CD14-positive monocyte (primary cell): ENCODE measurements around the gene KRT74. TPM values are rescaled to one million over a fixed set of nuclear protein-coding genes. Genes with fewer than 3 reads are reported as not detected.

ENCODE experiments used
- DNase-seq, 3 donors: peaks; one replicate each; pipeline ENCODE4 v3.0.0-alpha.2; 2011 to 2022
- H2AFZ ChIP-seq: 2 replicates; pipeline ENCODE4 v1.6.0; 2012; ENCODE audit warnings: mild to moderate bottlenecking, low read depth, low read length, inconsistent platforms; ENCODE audit not compliant: insufficient read depth, poor library complexity, severe bottlenecking
- H3K27ac ChIP-seq, 2 donors: 1 replicate in 1 of 2; 2 replicates in 1 of 2; pipeline ENCODE4 v1.5.1; 2012 to 2013; ENCODE audit warnings: low read length in 2 of 2, control low read depth in 1 of 2, inconsistent platforms in 1 of 2, low read depth in 1 of 2, mild to moderate bottlenecking in 1 of 2
- H3K27me3 ChIP-seq, 2 donors: one replicate each; pipeline versions ENCODE4 v1.6.0 to v1.6.1; 2011 to 2013; ENCODE audit warnings: low read length in 2 of 2; ENCODE audit not compliant: control insufficient read depth in 2 of 2, insufficient read depth in 2 of 2
- H3K36me3 ChIP-seq, 2 donors: replicated peaks in 1 of 2; 1 replicate in 1 of 2; 2 replicates in 1 of 2; pipeline versions ENCODE4 v1.5.1 to v1.6.1; 2012 to 2013; ENCODE audit warnings: low read length in 2 of 2, control low read depth in 1 of 2, inconsistent platforms in 1 of 2, mild to moderate bottlenecking in 1 of 2; ENCODE audit not compliant: insufficient read depth in 2 of 2, control insufficient read depth in 1 of 2
- H3K4me1 ChIP-seq, 2 donors: 1 replicate in 1 of 2; 2 replicates in 1 of 2; pipeline versions ENCODE4 v1.5.1 to v1.6.1; 2012 to 2013; ENCODE audit warnings: low read length in 2 of 2, control low read depth in 1 of 2, inconsistent platforms in 1 of 2, mild to moderate bottlenecking in 1 of 2, moderate library complexity in 1 of 2; ENCODE audit not compliant: insufficient read depth in 2 of 2, control insufficient read depth in 1 of 2
- H3K4me2 ChIP-seq: replicated peaks from 2 replicates; pipeline ENCODE3; 2012; ENCODE audit warnings: low read length, moderate library complexity, mild to moderate bottlenecking; ENCODE audit not compliant: poor library complexity, severe bottlenecking; ENCODE audit errors: extremely low read depth
- H3K4me3 ChIP-seq, 3 experiments: fragments of 200-600 bp in 1 of 3; sonication (generic) in 1 of 3; replicated peaks in 1 of 3; 1 replicate in 2 of 3; 2 replicates in 1 of 3; pipeline ENCODE4 v1.5.1; 2011 to 2013; ENCODE audit warnings: low read length in 3 of 3, mild to moderate bottlenecking in 3 of 3, control low read depth in 2 of 3, low read depth in 2 of 3, inconsistent platforms in 1 of 3, moderate library complexity in 1 of 3
- H3K79me2 ChIP-seq: 2 replicates; pipeline ENCODE4 v1.6.0; 2012; ENCODE audit warnings: mild to moderate bottlenecking, control low read depth, inconsistent platforms, low read length, moderate library complexity; ENCODE audit not compliant: insufficient read depth
- H3K9ac ChIP-seq: 2 replicates; pipeline ENCODE4 v1.6.0; 2017; ENCODE audit warnings: low read length, mild to moderate bottlenecking; ENCODE audit not compliant: insufficient read depth, poor library complexity, severe bottlenecking
- H3K9me3 ChIP-seq, 2 donors: replicated peaks in 1 of 2; 1 replicate in 1 of 2; 2 replicates in 1 of 2; pipeline versions ENCODE4 v1.5.1 to v1.6.1; 2012 to 2013; ENCODE audit warnings: low read length in 2 of 2, control low read depth in 1 of 2; ENCODE audit not compliant: control insufficient read depth in 1 of 2, insufficient read depth in 1 of 2
- H4K20me1 ChIP-seq: 2 replicates; pipeline ENCODE4 v1.6.0; 2012; ENCODE audit warnings: mild to moderate bottlenecking, low read length, control low read depth, moderate library complexity; ENCODE audit not compliant: insufficient read depth
- H3K27ac Mint-ChIP-seq, 7 donors: one replicate each; pipeline ENCODE4 v1.8.0; 2020; ENCODE audit warnings: mild to moderate bottlenecking in 7 of 7, mixed read lengths in 7 of 7, moderate library complexity in 6 of 7, inconsistent platforms in 2 of 7
- H3K27me3 Mint-ChIP-seq, 3 donors: one replicate each; pipeline ENCODE4 v1.8.0; 2021 to 2022; ENCODE audit warnings: low read depth in 3 of 3, mild to moderate bottlenecking in 3 of 3, mixed read lengths in 3 of 3, moderate library complexity in 3 of 3, inconsistent platforms in 1 of 3
- H3K36me3 Mint-ChIP-seq, 2 donors: one replicate each; pipeline ENCODE4 v1.8.0; 2020; ENCODE audit warnings: mixed read lengths in 2 of 2, inconsistent platforms in 1 of 2, mild to moderate bottlenecking in 1 of 2
- H3K4me1 Mint-ChIP-seq: one replicate; pipeline ENCODE4 v1.8.0; 2020; ENCODE audit warnings: mild to moderate bottlenecking, mixed read lengths
- H3K4me3 Mint-ChIP-seq, 2 donors: one replicate each; pipeline ENCODE4 v1.8.0; 2020; ENCODE audit warnings: mild to moderate bottlenecking in 2 of 2, mixed read lengths in 2 of 2, moderate library complexity in 1 of 2
- H3K9me3 Mint-ChIP-seq, 7 donors: one replicate each; pipeline ENCODE4 v1.8.0; 2020 to 2022; ENCODE audit warnings: mixed read lengths in 7 of 7, mild to moderate bottlenecking in 6 of 7, moderate library complexity in 6 of 7, inconsistent platforms in 2 of 7
- CTCF ChIP-seq: fragments of 200-600 bp; IDR thresholded peaks from one replicate; pipeline ENCODE4 v1.8.0; 2022; ENCODE audit warnings: antibody characterized with exemption, mild to moderate bottlenecking
- WGBS: methylation state at CpG from one replicate; pipeline ENCODE4 v1.1.5; 2013; ENCODE audit warnings: missing lambda C conversion rate; ENCODE audit not compliant: insufficient coverage; 5-methylcytosine and 5-hydroxymethylcytosine counted together
- intact Hi-C, 2 donors: fragments of 100-400 bp; cut with micrococcal nuclease; formaldehyde crosslinking; loops; one replicate each; pipeline versions ENCODE4 v1.15.0 to v1.15.1; 2023
- polyA plus RNA-seq, 3 donors: library from polyadenylated mRNA; depleted of rRNA in 1 of 3; unstranded in 2 of 3; stranded (reverse) in 1 of 3; fragments of 300-500 nt in 2 of 3; fragments of >200 nt in 1 of 3; fragmentation: Illumina TruSeq in 2 of 3; gene quantifications; 1 replicate in 2 of 3; 2 replicates in 1 of 3; pipeline ENCODE4 v1.2.3, GENCODE V29; 2012 to 2021

Gene KRT74
- polyA plus RNA-seq, 3 donors, result not detected

- no peaks in the 10 kb centered on the region for H3K9me3 ChIP-seq
- no peak overlapping the region for H3K4me2 ChIP-seq
- H3K27me3 ChIP-seq, result no peaks in the 10 kb centered on the region
- Mint-ChIP-seq H3K27ac (no peak overlapping the region), H3K27me3 (peaks cover 4 to 13% (median 8%) of the 10 kb centered on the region in 3 donors), H3K4me3 (no peak overlapping the region), H3K9me3 (peaks cover 0 to 3% (median 0%) of the 10 kb centered on the region in 7 donors), H3K36me3 (no peaks in the 10 kb centered on the region), H3K4me1 (peaks cover 6% of the 10 kb centered on the region)
- H2AFZ ChIP-seq, result no peak overlapping the region
- H3K79me2 ChIP-seq, result no peaks in the 10 kb centered on the region
- DNase-seq, result no peak
- intact Hi-C loops, result no loop called here
- WGBS, result 100% methylated on average over 2 of the region's 5 CpGs
- H3K36me3 ChIP-seq, result no peaks in the 10 kb centered on the region
- peaks cover 10% of the 10 kb centered on the region in 2 donors for H3K4me1 ChIP-seq
- no peaks in the 10 kb centered on the region for H4K20me1 ChIP-seq
- TF ChIP-seq CTCF, result no peak
- H3K4me3 ChIP-seq, result no peak overlapping the region
- no peak overlapping the region for H3K9ac ChIP-seq
- H3K27ac ChIP-seq, result no peak overlapping the region
These were observed 39.1 kb upstream of the KRT74 start for GRCh38 chr12:52612431-52613383.

- no peak overlapping the region for H2AFZ ChIP-seq
- no peak overlapping the region for H3K4me3 ChIP-seq
- H3K4me1 ChIP-seq, result peaks cover 10% of the 10 kb centered on the region in 2 donors
- peaks cover 6% of the 10 kb centered on the region for H3K4me1 Mint-ChIP-seq
- no peaks in the 10 kb centered on the region for H3K79me2 ChIP-seq
- TF ChIP-seq CTCF, result no peak
- H3K4me2 ChIP-seq, result no peak overlapping the region
- no peak overlapping the region for H3K27ac Mint-ChIP-seq
- intact Hi-C loops, result no loop called here
- no peaks in the 10 kb centered on the region for H3K27me3 ChIP-seq
- H3K27me3 Mint-ChIP-seq, result peaks cover 4 to 13% (median 9%) of the 10 kb centered on the region in 3 donors
- no peaks in the 10 kb centered on the region for H3K9me3 ChIP-seq
- H3K27ac ChIP-seq, result no peak overlapping the region
- DNase-seq, result no peak
- H4K20me1 ChIP-seq, result no peaks in the 10 kb centered on the region
- H3K36me3 Mint-ChIP-seq, result no peaks in the 10 kb centered on the region
- no peak overlapping the region for H3K9ac ChIP-seq
- H3K4me3 Mint-ChIP-seq, result no peak overlapping the region
- no peaks in the 10 kb centered on the region for H3K36me3 ChIP-seq
- WGBS, result 97% methylated on average over 3 of the region's 6 CpGs
- peaks cover 0 to 3% (median 0%) of the 10 kb centered on the region in 7 donors for H3K9me3 Mint-ChIP-seq
These were observed 37.4 kb upstream of the KRT74 start for GRCh38 chr12:52611080-52611468.
